ENCODE results near the gene TOMM20. TPM values are rescaled to one million over a fixed set of nuclear protein-coding genes. Genes with fewer than 3 reads are reported as not detected.
"Not testable (repeated sequence)": the region's sequence is repeated elsewhere in the genome, so short reads cannot be mapped to it uniquely, and the experiment has no call there.

The TOMM20 gene
- total and polyA plus RNA-seq, 2 donors (not counting 1 experiment from before 2014, with no cell fraction given): 85.5 to 111 TPM

- Histone ChIP-seq H3K36me3 (ENCODE audit: control insufficient read depth, insufficient read depth, low read length) (no peaks in the 10 kb centered on the region), H3K79me2 (ENCODE audit: control insufficient read depth, insufficient read depth, low read length) (no peaks in the 10 kb centered on the region), H3K27ac (ENCODE audit: insufficient read depth, low read length) (no peak overlapping the region), H4K20me1 (ENCODE audit: control insufficient read depth, extremely low read depth, insufficient read depth, low read length) (no peaks in the 10 kb centered on the region), H2AFZ (ENCODE audit: low read length) (no peak overlapping the region), H3K9ac (ENCODE audit: insufficient read depth, low read length) (no peak overlapping the region), H3K4me3 (replicated peaks in 1 of 4; ENCODE audit: control extremely low read depth in 1 of 4, insufficient read depth in 1 of 4, low read depth in 3 of 4, low read length in 4 of 4) (no peak overlapping the region), H3K9me3 (ENCODE audit: control insufficient read depth, insufficient read depth, low read depth, low read length) (no peaks in the 10 kb centered on the region), H3K4me1 (ENCODE audit: control insufficient read depth, extremely low read depth, insufficient read depth, low read length) (no peaks in the 10 kb centered on the region), H3K27me3 (ENCODE audit: control insufficient read depth, insufficient read depth, low read length) (no peaks in the 10 kb centered on the region), H3K4me2 (ENCODE audit: extremely low read depth, insufficient read depth, low read length) (no peak overlapping the region)
- DNase-seq (ENCODE audit: low read depth in 2 of 2): no peak
- no peak for TF ChIP-seq CTCF (conservative IDR thresholded peaks at IDR 0.05 in 1 of 2, IDR thresholded peaks at IDR 0.05 in 1 of 2; ENCODE audit: low read depth in 1 of 2, low read length in 2 of 2)
- TF ChIP-seq EZH2 (IDR thresholded peaks at IDR 0.05; ENCODE audit: low read length, missing control alignments): no peak
These were observed 30.1 kb downstream of the TOMM20 start for GRCh38 chr1:235098547-235098946.

DNA sequence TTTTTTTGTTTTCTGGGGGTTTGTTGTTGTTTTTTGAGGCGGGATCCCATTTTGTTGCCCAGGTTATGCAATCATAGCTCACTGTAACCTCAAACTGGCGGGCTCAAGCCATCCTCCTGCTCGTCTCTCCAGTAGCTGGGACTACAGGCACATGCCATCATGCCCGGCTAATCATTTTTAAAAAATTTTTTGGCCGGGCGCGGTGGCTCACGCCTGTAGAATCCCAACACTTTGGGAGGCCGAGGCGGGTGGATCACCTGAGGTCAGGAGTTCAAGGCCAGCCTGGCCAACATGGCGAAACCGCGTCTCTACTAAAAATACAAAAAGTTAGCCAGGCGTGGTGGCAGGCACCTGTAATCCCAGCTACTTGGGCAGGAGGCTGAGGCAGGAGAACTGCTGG, 31.1 kb downstream of the TOMM20 start:
- not testable (repeated sequence) for H3K4me2 ChIP-seq (ENCODE audit: extremely low read depth, insufficient read depth, low read length); H3K4me1 ChIP-seq (ENCODE audit: control insufficient read depth, extremely low read depth, insufficient read depth, low read length); H3K27ac ChIP-seq (ENCODE audit: insufficient read depth, low read length); H2AFZ ChIP-seq (ENCODE audit: low read length); H3K79me2 ChIP-seq (ENCODE audit: control insufficient read depth, insufficient read depth, low read length); H3K36me3 ChIP-seq (ENCODE audit: control insufficient read depth, insufficient read depth, low read length); H3K9ac ChIP-seq (ENCODE audit: insufficient read depth, low read length); H4K20me1 ChIP-seq (ENCODE audit: control insufficient read depth, extremely low read depth, insufficient read depth, low read length); DNase-seq (ENCODE audit: low read depth in 2 of 2); H3K4me3 ChIP-seq (replicated peaks in 1 of 4; ENCODE audit: control extremely low read depth in 1 of 4, insufficient read depth in 1 of 4, low read depth in 3 of 4, low read length in 4 of 4); H3K9me3 ChIP-seq (ENCODE audit: control insufficient read depth, insufficient read depth, low read depth, low read length); H3K27me3 ChIP-seq (ENCODE audit: control insufficient read depth, insufficient read depth, low read length)

DNA sequence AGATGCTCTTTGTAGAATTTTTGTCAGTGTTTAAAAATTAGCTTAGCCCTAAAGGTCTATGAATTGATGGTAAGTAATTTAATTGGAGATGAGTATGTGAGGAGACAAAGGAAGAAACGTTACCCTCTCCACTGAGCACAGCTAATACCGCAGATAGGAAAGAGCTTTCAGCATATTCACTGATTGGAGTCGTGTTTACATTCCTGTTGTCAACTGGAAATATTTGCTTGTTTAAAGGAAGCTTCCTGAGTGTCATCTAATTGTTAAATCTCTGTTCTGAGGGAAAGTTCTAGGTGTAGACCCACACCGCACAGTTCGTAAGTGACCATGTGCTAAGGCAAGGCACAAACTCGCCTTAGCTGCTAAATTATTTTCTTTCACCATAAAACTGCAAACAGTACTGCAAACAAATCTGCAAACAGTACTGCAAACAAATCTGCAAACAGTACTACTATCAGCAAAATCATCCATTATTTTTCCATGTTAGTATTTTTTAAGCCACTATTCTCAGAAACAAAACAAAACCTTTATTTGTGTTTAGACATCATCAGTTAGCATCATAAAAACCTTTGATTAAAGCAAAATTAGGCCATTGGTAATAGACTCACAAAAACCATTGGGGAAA, 32.6 kb downstream of the TOMM20 start:
- H3K36me3 ChIP-seq (ENCODE audit: control insufficient read depth, insufficient read depth, low read length): no peaks in the 10 kb centered on the region
- no peaks in the 10 kb centered on the region for H3K27me3 ChIP-seq (ENCODE audit: control insufficient read depth, insufficient read depth, low read length)
- H3K9ac ChIP-seq (ENCODE audit: insufficient read depth, low read length): no peak overlapping the region
- H4K20me1 ChIP-seq (ENCODE audit: control insufficient read depth, extremely low read depth, insufficient read depth, low read length): no peaks in the 10 kb centered on the region
- H3K79me2 ChIP-seq (ENCODE audit: control insufficient read depth, insufficient read depth, low read length): no peaks in the 10 kb centered on the region
- no peaks in the 10 kb centered on the region for H3K9me3 ChIP-seq (ENCODE audit: control insufficient read depth, insufficient read depth, low read depth, low read length)
- peaks cover 5% of the 10 kb centered on the region for H3K4me1 ChIP-seq (ENCODE audit: control insufficient read depth, extremely low read depth, insufficient read depth, low read length)
- TF ChIP-seq EZH2 (IDR thresholded peaks at IDR 0.05; ENCODE audit: low read length, missing control alignments) (no peak), CTCF (conservative IDR thresholded peaks at IDR 0.05 in 1 of 2, IDR thresholded peaks at IDR 0.05 in 1 of 2; ENCODE audit: low read depth in 1 of 2, low read length in 2 of 2) (no peak)
- H3K27ac ChIP-seq (ENCODE audit: insufficient read depth, low read length): no peak overlapping the region
- no peak overlapping the region for H3K4me3 ChIP-seq (replicated peaks in 1 of 4; ENCODE audit: control extremely low read depth in 1 of 4, insufficient read depth in 1 of 4, low read depth in 3 of 4, low read length in 4 of 4)
- H2AFZ ChIP-seq (ENCODE audit: low read length): no peak overlapping the region
- no peak overlapping the region for H3K4me2 ChIP-seq (ENCODE audit: extremely low read depth, insufficient read depth, low read length)
- no peak for DNase-seq (ENCODE audit: low read depth in 2 of 2)
